KG1 (cell line): ENCODE measurements around the gene SPEM2.
"Not testable (repeated sequence)": the region's sequence is repeated elsewhere in the genome, so short reads cannot be mapped to it uniquely, and the experiment has no call there.

Source experiments
- DNase-seq: peaks from one replicate; lab custom pipeline; 2025; lab: John Stamatoyannopoulos, UW

The SPEM2 gene

GRCh38 chr17:7442142-7442541 lies 16.7 kb downstream of the SPEM2 start:
- no peak for DNase-seq

DNA sequence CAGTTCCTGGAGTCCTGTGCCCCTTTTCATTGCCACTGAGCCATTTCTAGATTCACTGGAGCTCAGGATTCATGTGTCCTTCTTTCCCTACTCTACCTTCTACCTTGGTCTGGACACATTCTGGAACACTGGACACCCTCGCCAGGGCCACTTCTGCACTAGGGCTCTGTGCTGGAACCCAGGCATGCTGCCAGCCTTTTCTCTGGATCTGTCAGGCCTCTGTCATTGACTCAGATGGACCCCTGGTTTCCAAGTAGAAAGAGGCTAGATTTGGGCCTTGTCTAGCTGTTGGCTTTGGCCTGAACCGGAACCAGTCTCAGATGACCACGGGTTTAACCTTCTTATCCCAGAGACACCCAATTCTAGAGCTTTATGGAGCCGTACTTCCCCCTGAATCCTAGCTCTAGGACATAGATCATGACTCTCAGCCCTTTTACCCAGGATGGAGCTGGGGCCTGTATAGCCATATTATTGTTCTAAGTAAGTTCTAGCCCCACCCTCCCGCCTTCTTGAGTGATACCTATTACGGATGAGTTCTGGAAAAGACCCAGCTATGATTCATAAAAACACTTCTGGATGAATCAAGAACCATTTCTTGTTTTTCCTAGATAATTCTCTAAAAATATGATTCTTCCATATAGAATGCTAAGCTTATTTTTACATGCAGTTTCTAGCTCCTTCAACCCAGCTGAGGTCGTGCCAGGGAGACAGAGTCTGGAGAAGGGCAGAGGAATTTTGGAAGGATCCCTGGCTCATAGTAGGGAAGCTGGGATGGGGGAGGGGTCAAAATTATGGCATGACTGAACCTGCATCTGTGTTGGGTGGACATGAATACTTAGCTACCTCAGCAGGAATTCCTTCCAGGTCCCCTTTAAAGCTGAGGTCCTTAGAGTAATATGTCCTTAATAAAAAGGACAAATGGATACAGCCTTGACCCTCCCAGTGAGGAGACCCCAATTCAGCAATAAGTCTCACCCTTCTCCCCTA lies 18.4 kb downstream of the SPEM2 start:
- no peak for DNase-seq

- DNase-seq: no peak
Observed at GRCh38 chr17:7444682-7445618, 19.5 kb downstream of the SPEM2 start, which contains the start of gene CHRNB1. Gene CHRNB1 (plus strand): TSS chr17:7445061. CDS start chr17:7445128, 67 bp downstream.

GRCh38 chr17:7445619-7445968 lies 20.2 kb downstream of the SPEM2 start:
- DNase-seq: no peak

DNA sequence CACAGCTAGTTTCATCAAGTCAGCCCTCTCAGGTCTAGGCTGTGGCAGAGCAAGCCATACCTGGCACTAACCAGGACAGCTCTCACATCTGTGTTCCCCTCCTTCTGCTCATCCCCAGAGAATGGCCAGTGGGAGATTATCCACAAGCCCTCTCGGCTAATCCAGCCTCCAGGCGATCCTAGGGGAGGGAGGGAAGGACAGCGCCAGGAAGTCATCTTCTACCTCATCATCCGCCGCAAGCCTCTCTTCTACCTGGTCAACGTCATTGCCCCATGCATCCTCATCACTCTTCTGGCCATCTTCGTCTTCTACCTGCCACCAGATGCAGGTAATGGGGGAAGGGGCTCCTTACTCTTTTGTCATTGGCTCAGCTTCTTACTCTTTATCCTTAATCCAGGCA lies 23.0 kb downstream of the SPEM2 start:
- DNase-seq: no peak

GRCh38 chr17:7459961-7460545 lies 34.6 kb downstream of the SPEM2 start:
- no peak for DNase-seq

- no peak for DNase-seq
Observed at GRCh38 chr17:7460850-7461660, 35.6 kb downstream of the SPEM2 start.

- DNase-seq: no peak
Observed at GRCh38 chr17:7462474-7463371, 37.3 kb downstream of the SPEM2 start.

GRCh38 chr17:7463372-7463846 lies 38.0 kb downstream of the SPEM2 start:
- DNase-seq: no peak

DNA sequence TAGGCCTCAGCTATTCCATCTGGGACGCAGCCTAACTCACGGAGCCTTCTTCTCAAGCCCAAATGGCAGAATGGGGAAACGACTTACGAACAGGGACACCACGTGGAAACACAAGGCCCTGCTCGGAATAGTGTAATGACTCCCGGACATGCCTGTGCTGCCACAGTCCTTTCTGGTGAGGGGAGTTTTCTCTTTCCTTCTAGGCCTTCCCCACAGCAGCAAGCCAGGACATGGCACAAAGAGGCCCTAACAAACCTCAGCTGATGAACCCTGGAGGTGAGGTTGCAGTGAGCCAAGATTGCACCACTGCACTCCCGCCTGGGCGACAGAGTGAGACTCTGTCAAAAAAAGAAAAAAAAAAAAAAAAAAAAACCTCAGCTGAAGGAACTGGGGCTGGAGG lies 38.7 kb downstream of the SPEM2 start:
- no peak for DNase-seq

- no peak for DNase-seq
Observed at GRCh38 chr17:7465597-7466275, 40.3 kb downstream of the SPEM2 start.

- no peak for DNase-seq
Observed at GRCh38 chr17:7466318-7466638, 40.9 kb downstream of the SPEM2 start.

DNA sequence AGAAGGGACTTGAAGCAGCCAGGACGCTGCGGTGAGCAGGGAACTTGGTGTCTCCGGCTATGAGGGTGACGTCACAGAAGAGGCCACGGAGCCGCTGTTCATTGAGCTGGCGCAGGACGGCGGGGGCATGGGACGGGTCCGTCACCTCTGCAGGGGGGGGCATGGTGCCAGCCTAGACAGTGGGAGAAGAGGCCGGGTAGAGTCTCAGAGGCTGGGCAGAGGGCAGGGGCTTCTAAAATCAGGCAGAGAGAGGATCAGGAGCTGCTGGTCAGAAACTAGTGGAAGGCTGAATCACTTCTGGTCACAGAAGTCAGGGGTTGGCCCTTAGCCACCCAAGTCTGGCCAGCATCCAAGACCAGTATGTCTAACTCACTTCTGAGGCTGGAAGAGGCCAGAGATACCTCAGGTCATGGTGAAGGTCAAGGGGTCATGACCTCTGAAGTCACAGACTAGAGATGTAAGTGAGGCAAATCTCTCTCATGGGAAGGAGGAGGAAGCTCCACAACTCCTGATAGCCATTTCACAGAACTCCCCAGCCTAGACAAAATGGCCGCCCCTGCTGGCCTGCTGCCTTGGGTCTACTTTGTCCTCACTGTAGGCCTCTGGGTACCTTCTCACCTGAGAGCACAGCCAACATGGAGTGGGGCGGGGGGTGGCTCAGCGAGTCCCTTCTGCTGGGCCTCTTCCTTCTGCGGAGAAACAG lies 41.4 kb downstream of the SPEM2 start:
- DNase-seq: no peak

DNA sequence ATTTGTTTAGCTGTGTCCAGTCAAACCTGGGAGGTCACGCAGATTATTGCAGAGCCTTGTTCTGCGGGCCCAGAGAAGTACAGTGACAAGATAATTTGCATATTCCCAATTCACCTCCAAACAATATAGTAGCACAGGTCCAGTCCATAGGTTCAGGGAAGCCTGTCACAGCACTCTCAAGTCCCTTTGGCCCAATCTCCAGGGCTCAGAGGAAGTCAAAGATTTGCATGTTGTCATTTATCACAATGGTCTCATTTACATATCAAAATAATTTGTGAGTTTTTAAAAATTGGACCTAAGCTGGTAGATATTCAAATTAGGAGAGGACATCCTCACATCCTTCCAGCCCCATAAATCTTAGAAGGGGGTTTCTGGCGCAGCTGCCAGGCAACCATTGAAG lies 42.1 kb downstream of the SPEM2 start:
- DNase-seq: no peak

GRCh38 chr17:7468290-7468689 lies 42.9 kb downstream of the SPEM2 start:
- no peak for DNase-seq

DNA sequence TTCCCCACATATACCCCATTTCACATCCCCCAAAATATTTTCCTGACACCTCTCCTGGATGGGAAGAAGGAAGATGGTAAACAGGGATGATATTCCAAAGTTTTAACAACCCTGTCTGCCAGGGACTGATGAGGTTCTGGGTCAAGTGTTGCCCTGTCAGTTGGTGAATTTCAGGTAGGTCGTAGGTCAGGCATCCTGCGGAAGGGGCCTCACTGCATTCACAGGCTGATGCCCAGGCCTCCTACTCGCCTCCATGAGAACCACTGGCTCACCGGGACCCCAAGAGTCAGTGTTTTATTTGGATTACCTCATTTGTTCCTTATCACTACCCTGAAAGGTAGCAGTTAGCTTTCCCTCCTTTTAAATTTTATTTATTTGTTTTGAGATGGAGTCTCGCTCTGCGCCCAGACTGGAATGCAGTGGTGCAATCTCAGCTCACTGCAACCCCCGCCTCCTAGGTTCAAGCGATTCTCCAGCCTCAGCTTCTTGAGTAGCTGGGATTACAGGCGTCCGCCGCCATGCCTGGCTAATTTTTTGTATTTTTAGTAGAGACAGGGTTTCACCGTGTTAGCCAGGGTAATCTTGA lies 43.5 kb downstream of the SPEM2 start:
- DNase-seq: no peak

DNA sequence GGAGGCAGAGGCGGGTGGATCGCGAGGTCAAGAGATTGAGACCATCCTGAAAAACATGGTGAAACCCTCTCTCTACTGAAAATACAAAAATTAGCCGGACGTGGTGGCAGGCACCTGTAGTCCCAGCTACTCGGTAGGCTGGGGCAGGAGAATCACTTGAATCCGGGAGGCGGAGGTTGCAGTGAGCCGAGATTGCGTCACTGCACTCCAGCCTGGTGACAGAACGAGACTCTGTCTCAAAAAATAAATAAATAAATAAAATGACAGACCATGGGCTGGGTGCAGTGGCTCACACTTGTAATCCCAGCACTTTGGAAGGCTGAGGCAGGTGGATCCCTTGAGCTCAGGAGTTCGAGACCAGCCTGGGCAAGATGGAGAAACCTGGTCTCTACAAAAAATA lies 44.4 kb downstream of the SPEM2 start:
- not testable (repeated sequence) for DNase-seq

DNA sequence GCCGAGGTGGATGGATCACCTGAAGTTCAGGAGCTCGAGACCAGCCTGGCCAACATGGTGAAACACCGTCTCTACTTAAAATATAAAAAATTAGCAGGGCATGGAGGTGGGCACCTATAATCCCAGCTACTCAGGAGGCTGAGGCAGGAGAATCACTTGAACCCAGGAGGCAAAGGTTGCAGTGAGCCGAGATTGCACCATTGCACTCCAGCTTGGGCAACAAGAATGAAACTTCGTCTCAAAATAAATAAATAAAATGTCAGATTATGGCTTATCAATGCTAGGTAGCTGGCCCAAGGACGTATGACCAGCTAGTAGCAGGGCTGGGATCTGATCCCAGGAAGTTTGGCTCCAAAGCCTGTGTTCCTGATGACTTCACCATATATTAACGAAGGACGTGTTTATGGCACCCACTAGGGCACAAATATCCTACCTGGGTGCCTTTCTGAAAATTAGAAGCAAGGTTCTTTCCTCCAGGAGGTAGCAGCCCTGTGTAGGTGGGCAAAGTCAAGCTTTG lies 45.1 kb downstream of the SPEM2 start:
- DNase-seq: not testable (repeated sequence)

- no peak for DNase-seq
Observed at GRCh38 chr17:7471729-7472128, 46.3 kb downstream of the SPEM2 start.
